ENCODE results near the gene TMPRSS4.

DNA sequence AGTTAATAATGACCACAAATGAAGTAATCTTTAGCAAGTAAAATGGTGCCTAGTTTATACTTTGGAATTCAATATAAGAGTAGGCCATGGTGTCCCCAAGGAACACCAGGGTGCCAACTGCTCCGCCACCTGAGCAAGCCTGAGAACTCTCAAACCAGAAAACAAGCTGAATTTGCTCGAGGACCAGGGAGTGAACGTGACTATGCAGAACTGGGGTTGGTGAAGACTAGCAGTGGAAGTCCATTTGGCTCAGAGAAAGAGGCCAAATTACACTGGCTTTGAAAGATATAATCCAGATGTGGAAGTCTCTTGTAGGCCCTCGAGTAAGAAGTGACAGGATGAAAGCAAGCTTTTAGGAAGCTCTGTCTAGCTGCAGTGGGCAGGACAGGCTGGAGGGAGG, 18.6 kb downstream of the TMPRSS4 start:
- TF ChIP-seq TAF9B (IDR thresholded peaks at IDR 0.05; ENCODE audit: partially characterized antibody) (no peak), BHLHE40 (IDR thresholded peaks at IDR 0.05; ENCODE audit: low read length) (no peak), CBFB (CRISPR knock-in tag; IDR thresholded peaks at IDR 0.05) (no peak), KAT2B (IDR thresholded peaks at IDR 0.05; ENCODE audit: low read depth, low read length) (no peak), ATF3 (IDR thresholded peaks at IDR 0.05) (no peak), ATF3 (CRISPR knock-in tag; conservative IDR thresholded peaks at IDR 0.05) (no peak), CBX1 (IDR thresholded peaks at IDR 0.05; ENCODE audit: low read depth) (no peak), MLX (CRISPR knock-in tag; conservative IDR thresholded peaks at IDR 0.05) (no peak), ZNF174 (CRISPR knock-in tag; IDR thresholded peaks at IDR 0.05) (no peak), MECOM (CRISPR knock-in tag; IDR thresholded peaks at IDR 0.05) (no peak), ESRRA (IDR thresholded peaks at IDR 0.05; ENCODE audit: borderline replicate concordance, low read depth) (no peak), CTCF (IDR thresholded peaks at IDR 0.05 in 2 of 3, conservative IDR thresholded peaks at IDR 0.05 in 1 of 3; ENCODE audit: insufficient read depth in 2 of 3, low read depth in 1 of 3, low read length in 3 of 3) (no peak), NR2C2 (CRISPR knock-in tag; IDR thresholded peaks at IDR 0.05) (no peak), NR2C2 (tag; IDR thresholded peaks at IDR 0.05) (no peak)
- TF ChIP-seq, protein P1, sequence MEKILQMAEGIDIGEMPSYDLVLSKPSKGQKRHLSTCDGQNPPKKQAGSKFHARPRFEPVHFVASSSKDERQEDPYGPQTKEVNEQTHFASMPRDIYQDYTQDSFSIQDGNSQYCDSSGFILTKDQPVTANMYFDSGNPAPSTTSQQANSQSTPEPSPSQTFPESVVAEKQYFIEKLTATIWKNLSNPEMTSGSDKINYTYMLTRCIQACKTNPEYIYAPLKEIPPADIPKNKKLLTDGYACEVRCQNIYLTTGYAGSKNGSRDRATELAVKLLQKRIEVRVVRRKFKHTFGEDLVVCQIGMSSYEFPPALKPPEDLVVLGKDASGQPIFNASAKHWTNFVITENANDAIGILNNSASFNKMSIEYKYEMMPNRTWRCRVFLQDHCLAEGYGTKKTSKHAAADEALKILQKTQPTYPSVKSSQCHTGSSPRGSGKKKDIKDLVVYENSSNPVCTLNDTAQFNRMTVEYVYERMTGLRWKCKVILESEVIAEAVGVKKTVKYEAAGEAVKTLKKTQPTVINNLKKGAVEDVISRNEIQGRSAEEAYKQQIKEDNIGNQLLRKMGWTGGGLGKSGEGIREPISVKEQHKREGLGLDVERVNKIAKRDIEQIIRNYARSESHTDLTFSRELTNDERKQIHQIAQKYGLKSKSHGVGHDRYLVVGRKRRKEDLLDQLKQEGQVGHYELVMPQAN (IDR thresholded peaks at IDR 0.05; ENCODE audit: borderline replicate concordance): no peak
